Measurements from ENCODE around the gene KIAA1958.

GRCh38 chr9:112548836-112549595, 62.4 kb downstream of the KIAA1958 start:
- TF ChIP-seq JUND (IDR thresholded peaks at IDR 0.05) (no peak), POLR2AphosphoS5 (IDR thresholded peaks at IDR 0.05; ENCODE audit: low read depth, low read length) (no peak), CTCF (IDR thresholded peaks at IDR 0.05) (no peak), USF2 (IDR thresholded peaks at IDR 0.05; ENCODE audit: borderline replicate concordance, low read depth, low read length) (no peak), RAD21 (IDR thresholded peaks at IDR 0.05; ENCODE audit: low read length) (no peak), RFX5 (IDR thresholded peaks at IDR 0.05; ENCODE audit: low read length) (no peak), TEAD4 (IDR thresholded peaks at IDR 0.05; ENCODE audit: borderline replicate concordance, insufficient read depth) (no peak), REST (IDR thresholded peaks at IDR 0.05; ENCODE audit: low read depth, low read length) (no peak), YY1 (IDR thresholded peaks at IDR 0.05; ENCODE audit: low read depth) (no peak), GATA2 (CRISPR knock-in tag; IDR thresholded peaks at IDR 0.05) (no peak), NFIC (IDR thresholded peaks at IDR 0.05; ENCODE audit: borderline replicate concordance) (no peak), MXI1 (IDR thresholded peaks at IDR 0.05; ENCODE audit: low read depth, low read length) (no peak), FOXJ3 (CRISPR knock-in tag; IDR thresholded peaks at IDR 0.05) (no peak)
